ENCODE measurements around the gene FNDC8. TPM values are rescaled to one million over a fixed set of nuclear protein-coding genes. Genes with fewer than 3 reads are reported as not detected.
"Not testable (repeated sequence)": the region's sequence is repeated elsewhere in the genome, so short reads cannot be mapped to it uniquely, and the experiment has no call there.

The FNDC8 gene
- total RNA-seq, 1 experiment from 2014 or later: not detected

- H3K4me1 ChIP-seq (replicated peaks): peaks cover 56% of the 10 kb centered on the region
- H3K9me3 ChIP-seq (replicated peaks): 0 out of 2 replicates have a peak, but pooled peaks cover 4% of the 10 kb centered on the region
- H3K27ac ChIP-seq: no peak overlapping the region
- 0 out of 2 replicates have a peak, but pooled peaks cover 3% of the 10 kb centered on the region for H3K36me3 ChIP-seq
- no peaks in the 10 kb centered on the region for H3K27me3 ChIP-seq (replicated peaks)
- DNase-seq (ENCODE audit: low read depth in 1 of 2, low spot score in 2 of 2): no peak
- no peak overlapping the region for H3K4me3 ChIP-seq
Observed at GRCh38 chr17:35086931-35087573, 34.4 kb upstream of the FNDC8 start.

GRCh38 chr17:35087731-35088355, 33.6 kb upstream of the FNDC8 start:
- Histone ChIP-seq H3K9me3 (replicated peaks) (0 out of 2 replicates have a peak, but pooled peaks cover 4% of the 10 kb centered on the region), H3K4me1 (replicated peaks) (peaks cover 48% of the 10 kb centered on the region), H3K4me3 (peak overlapping the region; percentile 85), H3K27me3 (replicated peaks) (no peaks in the 10 kb centered on the region), H3K27ac (peak overlapping the region; percentile 72), H3K36me3 (0 out of 2 replicates have a peak, but pooled peaks cover 3% of the 10 kb centered on the region)
- DNase-seq (ENCODE audit: low read depth in 1 of 2, low spot score in 2 of 2): no peak

GRCh38 chr17:35088356-35088880, 33.0 kb upstream of the FNDC8 start:
- H3K4me1 ChIP-seq (replicated peaks): peaks cover 42% of the 10 kb centered on the region
- H3K4me3 ChIP-seq: peak overlapping the region; percentile 85
- 0 out of 2 replicates have a peak, but pooled peaks cover 4% of the 10 kb centered on the region for H3K9me3 ChIP-seq (replicated peaks)
- peak; percentile 56 to 64 for DNase-seq (ENCODE audit: low read depth in 1 of 2, low spot score in 2 of 2)
- peak overlapping the region; percentile 72 for H3K27ac ChIP-seq
- 0 out of 2 replicates have a peak, but pooled peaks cover 3% of the 10 kb centered on the region for H3K36me3 ChIP-seq
- no peaks in the 10 kb centered on the region for H3K27me3 ChIP-seq (replicated peaks)

GRCh38 chr17:35088881-35089585, 32.4 kb upstream of the FNDC8 start:
- Histone ChIP-seq H3K4me3 (peak overlapping the region; percentile 85), H3K4me1 (replicated peaks) (peaks cover 36% of the 10 kb centered on the region), H3K27me3 (replicated peaks) (no peaks in the 10 kb centered on the region), H3K9me3 (replicated peaks) (0 out of 2 replicates have a peak, but pooled peaks cover 4% of the 10 kb centered on the region), H3K36me3 (0 out of 2 replicates have a peak, but pooled peaks cover 3% of the 10 kb centered on the region), H3K27ac (peak overlapping the region; percentile 72)
- DNase-seq (ENCODE audit: low read depth in 1 of 2, low spot score in 2 of 2): peak; percentile 69 to 78

GRCh38 chr17:35089586-35090296, 31.7 kb upstream of the FNDC8 start:
- peaks cover 29% of the 10 kb centered on the region for H3K4me1 ChIP-seq (replicated peaks)
- 0 out of 2 replicates have a peak, but pooled peaks cover 4% of the 10 kb centered on the region for H3K9me3 ChIP-seq (replicated peaks)
- no peaks in the 10 kb centered on the region for H3K27me3 ChIP-seq (replicated peaks)
- H3K36me3 ChIP-seq: 0 out of 2 replicates have a peak, but pooled peaks cover 3% of the 10 kb centered on the region
- H3K27ac ChIP-seq: peak overlapping the region; percentile 51; the same call in 1 of the 2 replicates
- no peak for DNase-seq (ENCODE audit: low read depth in 1 of 2, low spot score in 2 of 2)
- H3K4me3 ChIP-seq: peak overlapping the region; percentile 85

GRCh38 chr17:35090707-35091106, 30.7 kb upstream of the FNDC8 start:
- H3K27ac ChIP-seq, H3K4me3 ChIP-seq: not testable (repeated sequence)
- peaks cover 19% of the 10 kb centered on the region for H3K4me1 ChIP-seq (replicated peaks)

GRCh38 chr17:35094902-35095301, 26.5 kb upstream of the FNDC8 start:
- Histone ChIP-seq H3K27ac (no peak overlapping the region), H3K4me3 (no peak overlapping the region)

More at GRCh38 chr17:35090707-35091106, 30.7 kb upstream of the FNDC8 start:
- H3K36me3 ChIP-seq; H3K27me3 ChIP-seq (replicated peaks); H3K9me3 ChIP-seq (replicated peaks); DNase-seq (ENCODE audit: low read depth in 1 of 2, low spot score in 2 of 2): not testable (repeated sequence)

GRCh38 chr17:35095741-35096140, 25.7 kb upstream of the FNDC8 start:
- Histone ChIP-seq H3K4me1 (replicated peaks) (no peaks in the 10 kb centered on the region), H3K9me3 (replicated peaks) (no peaks in the 10 kb centered on the region), H3K36me3 (peaks cover 17% of the 10 kb centered on the region), H3K27ac (no peak overlapping the region), H3K27me3 (replicated peaks) (no peaks in the 10 kb centered on the region), H3K4me3 (no peak overlapping the region)
- DNase-seq (ENCODE audit: low read depth in 1 of 2, low spot score in 2 of 2): no peak

More at GRCh38 chr17:35094902-35095301, 26.5 kb upstream of the FNDC8 start:
- Histone ChIP-seq H3K36me3 (peaks cover 8% of the 10 kb centered on the region), H3K9me3 (replicated peaks) (no peaks in the 10 kb centered on the region), H3K4me1 (replicated peaks) (peaks cover under 1% of the 10 kb centered on the region), H3K27me3 (replicated peaks) (no peaks in the 10 kb centered on the region)
- peak in 1 of 2 experiments; percentile 21 for DNase-seq (ENCODE audit: low read depth in 1 of 2, low spot score in 2 of 2)

- DNase-seq (ENCODE audit: low read depth in 1 of 2, low spot score in 2 of 2): no peak
- no peak overlapping the region for H3K27ac ChIP-seq
- no peaks in the 10 kb centered on the region for H3K27me3 ChIP-seq (replicated peaks)
Observed at GRCh38 chr17:35097776-35098175, 23.6 kb upstream of the FNDC8 start.

GRCh38 chr17:35099908-35100307, 21.5 kb upstream of the FNDC8 start:
- H3K4me3 ChIP-seq: no peak overlapping the region
- H3K36me3 ChIP-seq: peaks cover 33% of the 10 kb centered on the region
- no peaks in the 10 kb centered on the region for H3K4me1 ChIP-seq (replicated peaks)
- no peaks in the 10 kb centered on the region for H3K9me3 ChIP-seq (replicated peaks)
- H3K27ac ChIP-seq: no peak overlapping the region
- no peak for DNase-seq (ENCODE audit: low read depth in 1 of 2, low spot score in 2 of 2)
- H3K27me3 ChIP-seq (replicated peaks): no peaks in the 10 kb centered on the region

More at GRCh38 chr17:35097776-35098175, 23.6 kb upstream of the FNDC8 start:
- Histone ChIP-seq H3K9me3 (replicated peaks) (no peaks in the 10 kb centered on the region), H3K4me3 (no peak overlapping the region), H3K36me3 (peaks cover 27% of the 10 kb centered on the region), H3K4me1 (replicated peaks) (no peaks in the 10 kb centered on the region)

GRCh38 chr17:35101036-35101435, 20.4 kb upstream of the FNDC8 start:
- H3K4me1 ChIP-seq (replicated peaks): no peaks in the 10 kb centered on the region
- H3K27ac ChIP-seq: no peak overlapping the region
- peaks cover 40% of the 10 kb centered on the region for H3K36me3 ChIP-seq
- no peak for DNase-seq (ENCODE audit: low read depth in 1 of 2, low spot score in 2 of 2)
- H3K4me3 ChIP-seq: no peak overlapping the region
- H3K9me3 ChIP-seq (replicated peaks): no peaks in the 10 kb centered on the region
- no peaks in the 10 kb centered on the region for H3K27me3 ChIP-seq (replicated peaks)

- DNase-seq (ENCODE audit: low read depth in 1 of 2, low spot score in 2 of 2): no peak
- Histone ChIP-seq H3K4me1 (replicated peaks) (no peaks in the 10 kb centered on the region), H3K9me3 (replicated peaks) (no peaks in the 10 kb centered on the region), H3K27ac (no peak overlapping the region), H3K4me3 (no peak overlapping the region), H3K27me3 (replicated peaks) (no peaks in the 10 kb centered on the region), H3K36me3 (peaks cover 47% of the 10 kb centered on the region)
Observed at GRCh38 chr17:35101725-35102124, 19.7 kb upstream of the FNDC8 start.

- H3K27ac ChIP-seq: no peak overlapping the region
- H3K27me3 ChIP-seq (replicated peaks): no peaks in the 10 kb centered on the region
- no peaks in the 10 kb centered on the region for H3K9me3 ChIP-seq (replicated peaks)
- H3K36me3 ChIP-seq: peaks cover 55% of the 10 kb centered on the region
- no peak for DNase-seq (ENCODE audit: low read depth in 1 of 2, low spot score in 2 of 2)
- H3K4me3 ChIP-seq: no peak overlapping the region
- peaks cover 4% of the 10 kb centered on the region for H3K4me1 ChIP-seq (replicated peaks)
Observed at GRCh38 chr17:35103271-35103670, 18.1 kb upstream of the FNDC8 start.
